ENCODE data around the gene MYH8. TPM values are rescaled to one million over a fixed set of nuclear protein-coding genes. Genes with fewer than 3 reads are reported as not detected.

The MYH8 gene
- total RNA-seq, 1 donor from 2014 or later: not detected

- Histone ChIP-seq H3K4me3 (no peak overlapping the region), H2AFZ (replicated peaks) (no peak overlapping the region), H3K4me1 (peaks cover 9% of the 10 kb centered on the region), H3K36me3 (no peaks in the 10 kb centered on the region), H3K9me3 (ENCODE audit: low read depth) (no peaks in the 10 kb centered on the region), H4K20me1 (ENCODE audit: low read depth) (no peaks in the 10 kb centered on the region), H3K27ac (no peak overlapping the region), H3K79me2 (ENCODE audit: low read depth) (no peaks in the 10 kb centered on the region), H3K4me2 (no peak overlapping the region), H3K27me3 (no peaks in the 10 kb centered on the region), H3F3A (ENCODE audit: low read depth) (no peaks in the 10 kb centered on the region), H3K9ac (no peak overlapping the region)
- Mint-ChIP-seq H3K27me3 (ENCODE audit: insufficient read depth, low read depth) (peaks cover 2% of the 10 kb centered on the region), H3K27ac (no peak overlapping the region), H3K4me1 (peaks cover 29% of the 10 kb centered on the region), H3K9me3 (no peaks in the 10 kb centered on the region), H3K4me3 (no peak overlapping the region), H3K36me3 (no peaks in the 10 kb centered on the region)
- DNase-seq (ENCODE audit: low spot score): no peak
- no peak for TF ChIP-seq CTCF (IDR thresholded peaks at IDR 0.05)
- no peak for TF ChIP-seq EZH2phosphoT487 (IDR thresholded peaks at IDR 0.05)
- TF ChIP-seq EZH2 (IDR thresholded peaks at IDR 0.05): no peak
These were observed 40.9 kb downstream of the MYH8 start for GRCh38 chr17:10380631-10381408.

GRCh38 chr17:10372906-10373305 lies 48.8 kb downstream of the MYH8 start, which contains the start of gene MYH13:
TSS of gene MYH13 (minus strand) at chr17:10373006. CDS start at chr17:10364530, 8,476 bp downstream.
- H3K27me3 Mint-ChIP-seq (ENCODE audit: insufficient read depth, low read depth): peaks cover 9% of the 10 kb centered on the region
- Histone ChIP-seq H4K20me1 (ENCODE audit: low read depth) (no peaks in the 10 kb centered on the region), H3K4me1 (no peaks in the 10 kb centered on the region), H3K27ac (no peak within 1 kb of the TSS), H3K36me3 (no peaks in the 10 kb centered on the region), H2AFZ (replicated peaks) (no peak within 1 kb of the TSS), H3K4me2 (no peak within 1 kb of the TSS), H3K9ac (no peak within 1 kb of the TSS), H3K4me3 (no peak within 1 kb of the TSS), H3F3A (ENCODE audit: low read depth) (no peaks in the 10 kb centered on the region), H3K79me2 (ENCODE audit: low read depth) (no peaks in the 10 kb centered on the region), H3K9me3 (ENCODE audit: low read depth) (no peaks in the 10 kb centered on the region), H3K27me3 (no peaks in the 10 kb centered on the region)
- TF ChIP-seq EZH2phosphoT487 (IDR thresholded peaks at IDR 0.05): no peak
- TF ChIP-seq EZH2 (IDR thresholded peaks at IDR 0.05): no peak
- TF ChIP-seq CTCF (IDR thresholded peaks at IDR 0.05): no peak
- no peak within 1 kb of the TSS for H3K4me3 Mint-ChIP-seq
- H3K9me3 Mint-ChIP-seq: no peaks in the 10 kb centered on the region
- H3K36me3 Mint-ChIP-seq: no peaks in the 10 kb centered on the region
- H3K27ac Mint-ChIP-seq: no peak within 1 kb of the TSS
- no peaks in the 10 kb centered on the region for H3K4me1 Mint-ChIP-seq
- no peak for DNase-seq (ENCODE audit: low spot score)

- H3K9me3 Mint-ChIP-seq: no peaks in the 10 kb centered on the region
- TF ChIP-seq EZH2 (IDR thresholded peaks at IDR 0.05): no peak
- no peak for TF ChIP-seq CTCF (IDR thresholded peaks at IDR 0.05)
- no peak for TF ChIP-seq EZH2phosphoT487 (IDR thresholded peaks at IDR 0.05)
- H3K27me3 Mint-ChIP-seq (ENCODE audit: insufficient read depth, low read depth): peaks cover 9% of the 10 kb centered on the region
- H3K9ac ChIP-seq: no peak overlapping the region
- H3K4me1 ChIP-seq: no peaks in the 10 kb centered on the region
- no peaks in the 10 kb centered on the region for H3K4me1 Mint-ChIP-seq
- H3K27ac ChIP-seq: no peak overlapping the region
- no peak overlapping the region for H3K4me3 Mint-ChIP-seq
- no peak overlapping the region for H3K4me2 ChIP-seq
- H3K36me3 ChIP-seq: no peaks in the 10 kb centered on the region
- no peaks in the 10 kb centered on the region for H3K79me2 ChIP-seq (ENCODE audit: low read depth)
- no peak for DNase-seq (ENCODE audit: low spot score)
- H3F3A ChIP-seq (ENCODE audit: low read depth): no peaks in the 10 kb centered on the region
- no peak overlapping the region for H3K27ac Mint-ChIP-seq
- no peaks in the 10 kb centered on the region for H3K36me3 Mint-ChIP-seq
- H4K20me1 ChIP-seq (ENCODE audit: low read depth): no peaks in the 10 kb centered on the region
- H3K9me3 ChIP-seq (ENCODE audit: low read depth): no peaks in the 10 kb centered on the region
- H3K27me3 ChIP-seq: no peaks in the 10 kb centered on the region
- H3K4me3 ChIP-seq: no peak overlapping the region
- no peak overlapping the region for H2AFZ ChIP-seq (replicated peaks)
These were observed 51.6 kb downstream of the MYH8 start for GRCh38 chr17:10370016-10370608.
